Uterus (tissue), 4 donors: ENCODE measurements around the gene COA1. TPM values are rescaled to one million over a fixed set of nuclear protein-coding genes. Genes with fewer than 3 reads are reported as not detected.
"Not testable (repeated sequence)": the region's sequence is repeated elsewhere in the genome, so short reads cannot be mapped to it uniquely, and the experiment has no call there.

Experiments
- DNase-seq, 2 donors: peaks; one replicate each; pipeline ENCODE4 v3.0.0-alpha.2; 2019 to 2020
- H3K27ac ChIP-seq, 2 donors: fragments of 200-600 bp; sonication (generic); 1 replicate in 1 of 2; 2 replicates in 1 of 2; pipeline ENCODE4 v1.5.1; 2016 to 2018
- H3K27me3 ChIP-seq, 2 donors: fragments of 200-600 bp; sonication (generic); one replicate each; pipeline ENCODE4 v1.5.1; 2018 to 2019; ENCODE audit warnings: control low read depth in 1 of 2
- H3K36me3 ChIP-seq, 2 donors: fragments of 200-600 bp; sonication (generic); one replicate each; pipeline ENCODE4 v1.5.1; 2019; ENCODE audit warnings: control low read depth in 1 of 2
- H3K4me1 ChIP-seq, 2 donors: fragments of 200-600 bp; sonication (generic); one replicate each; pipeline ENCODE4 v1.5.1; 2018 to 2019; ENCODE audit warnings: control low read depth in 1 of 2
- H3K4me3 ChIP-seq, 2 donors: fragments of 200-600 bp; sonication (generic); 1 replicate in 1 of 2; 2 replicates in 1 of 2; pipeline ENCODE4 v1.5.1; 2018 to 2019; ENCODE audit warnings: mild to moderate bottlenecking in 1 of 2
- H3K9me3 ChIP-seq, 2 donors: fragments of 200-600 bp; sonication (generic); one replicate each; pipeline ENCODE4 v1.5.1; 2019; ENCODE audit warnings: control low read depth in 1 of 2
- POLR2A ChIP-seq, 2 donors: fragments of 450-650 bp; IDR thresholded peaks; one replicate each; pipeline ENCODE4 v1.6.1; 2016; ENCODE audit warnings: antibody characterized with exemption in 2 of 2, mild to moderate bottlenecking in 1 of 2, moderate library complexity in 1 of 2
- intact Hi-C: fragments of 100-400 bp; cut with DNase I; formaldehyde crosslinking; loops from one replicate; pipeline ENCODE4 v1.15.1; 2023; ENCODE audit warnings: low total_unique reads
- total RNA-seq, 4 donors: library from RNA; depleted of rRNA in 3 of 4; stranded (reverse); fragments of >200 nt in 3 of 4; gene quantifications; one replicate each; pipeline versions ENCODE4 v1.1.0 to v1.2.4, GENCODE V29; 2014 to 2023
- TF ChIP-seq, protein P1 (sequence below), 4 experiments: fragments of 200-600 bp in 2 of 4; fragments of 450-650 bp in 2 of 4; sonication (generic) in 2 of 4; IDR thresholded peaks; one replicate each; pipeline ENCODE4 v1.5.1; 2016 to 2019; ENCODE audit warnings: antibody characterized with exemption in 4 of 4, mild to moderate bottlenecking in 2 of 4, moderate library complexity in 1 of 4
- donor health status: DM: yes; HTN: yes; CAD: no.

COA1 gene
- total RNA-seq, 4 donors from 2014 or later: 30.0 to 83.6 (median 76.6) TPM

DNA sequence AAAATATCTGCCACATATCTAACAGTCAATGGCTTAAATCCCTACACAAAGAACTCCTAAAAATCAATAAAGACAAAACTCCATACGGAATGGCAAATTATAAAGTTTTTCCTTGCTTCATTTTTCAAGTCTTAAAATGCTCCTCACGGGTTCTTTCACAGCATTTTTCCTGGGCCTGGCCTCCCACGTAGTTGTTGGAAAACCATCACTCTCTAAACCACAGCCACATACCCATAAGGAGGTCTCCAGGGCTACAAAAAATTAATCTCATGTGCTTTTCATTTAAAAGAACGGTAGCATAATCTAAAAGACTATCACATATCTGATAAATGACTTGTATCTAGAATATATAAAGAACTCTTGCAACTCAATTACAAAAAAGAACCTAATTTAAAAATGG, 2.9 kb downstream of the COA1 start:
- DNase-seq: no peak
- TF ChIP-seq POLR2A (IDR thresholded peaks at IDR 0.05): no peak
- TF ChIP-seq, protein P1, sequence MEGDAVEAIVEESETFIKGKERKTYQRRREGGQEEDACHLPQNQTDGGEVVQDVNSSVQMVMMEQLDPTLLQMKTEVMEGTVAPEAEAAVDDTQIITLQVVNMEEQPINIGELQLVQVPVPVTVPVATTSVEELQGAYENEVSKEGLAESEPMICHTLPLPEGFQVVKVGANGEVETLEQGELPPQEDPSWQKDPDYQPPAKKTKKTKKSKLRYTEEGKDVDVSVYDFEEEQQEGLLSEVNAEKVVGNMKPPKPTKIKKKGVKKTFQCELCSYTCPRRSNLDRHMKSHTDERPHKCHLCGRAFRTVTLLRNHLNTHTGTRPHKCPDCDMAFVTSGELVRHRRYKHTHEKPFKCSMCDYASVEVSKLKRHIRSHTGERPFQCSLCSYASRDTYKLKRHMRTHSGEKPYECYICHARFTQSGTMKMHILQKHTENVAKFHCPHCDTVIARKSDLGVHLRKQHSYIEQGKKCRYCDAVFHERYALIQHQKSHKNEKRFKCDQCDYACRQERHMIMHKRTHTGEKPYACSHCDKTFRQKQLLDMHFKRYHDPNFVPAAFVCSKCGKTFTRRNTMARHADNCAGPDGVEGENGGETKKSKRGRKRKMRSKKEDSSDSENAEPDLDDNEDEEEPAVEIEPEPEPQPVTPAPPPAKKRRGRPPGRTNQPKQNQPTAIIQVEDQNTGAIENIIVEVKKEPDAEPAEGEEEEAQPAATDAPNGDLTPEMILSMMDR (IDR thresholded peaks at IDR 0.05): no peak
- intact Hi-C loops: no loop called here

GRCh38 chr7:43725251-43725650, 4.1 kb downstream of the COA1 start:
- peaks cover 0 to 3% of the 10 kb centered on the region in 2 donors for H3K4me1 ChIP-seq
- no peak for DNase-seq
- no peak overlapping the region for H3K4me3 ChIP-seq
- H3K27ac ChIP-seq: no peak overlapping the region
- no peak for TF ChIP-seq POLR2A (IDR thresholded peaks at IDR 0.05)
- TF ChIP-seq, protein P1 (IDR thresholded peaks at IDR 0.05): no peak
- H3K27me3 ChIP-seq: no peaks in the 10 kb centered on the region
- no peaks in the 10 kb centered on the region for H3K9me3 ChIP-seq
- intact Hi-C loops: no loop called here
- H3K36me3 ChIP-seq: no peaks in the 10 kb centered on the region

More for the DNA sequence above, 2.9 kb downstream of the COA1 start:
- Histone ChIP-seq H3K9me3 (no peaks in the 10 kb centered on the region), H3K4me3 (no peak overlapping the region), H3K27me3 (no peaks in the 10 kb centered on the region), H3K4me1 (peaks cover 0 to 3% of the 10 kb centered on the region in 2 donors), H3K27ac (no peak overlapping the region), H3K36me3 (no peaks in the 10 kb centered on the region)

DNA sequence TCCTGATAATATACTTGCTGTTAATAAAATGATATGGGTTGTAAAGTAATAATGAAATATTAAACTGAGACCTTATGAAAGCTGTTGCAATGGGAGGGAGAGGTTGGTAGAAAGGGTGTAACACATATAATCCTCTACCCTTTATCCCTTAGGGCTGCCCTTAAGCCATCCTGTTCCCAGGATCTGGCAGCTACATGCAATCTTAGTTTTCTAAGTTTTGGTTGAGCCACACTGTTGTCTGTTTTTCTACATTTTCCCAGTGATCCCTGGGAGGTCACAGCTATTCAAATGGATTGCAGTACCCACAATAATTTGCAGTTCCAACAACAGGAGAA, 6.3 kb downstream of the COA1 start:
- intact Hi-C loops: loop anchor here (5.0 kb wide), 1 partner anchor 141 kb away; the partner anchor contains the start of gene STK17A

DNA sequence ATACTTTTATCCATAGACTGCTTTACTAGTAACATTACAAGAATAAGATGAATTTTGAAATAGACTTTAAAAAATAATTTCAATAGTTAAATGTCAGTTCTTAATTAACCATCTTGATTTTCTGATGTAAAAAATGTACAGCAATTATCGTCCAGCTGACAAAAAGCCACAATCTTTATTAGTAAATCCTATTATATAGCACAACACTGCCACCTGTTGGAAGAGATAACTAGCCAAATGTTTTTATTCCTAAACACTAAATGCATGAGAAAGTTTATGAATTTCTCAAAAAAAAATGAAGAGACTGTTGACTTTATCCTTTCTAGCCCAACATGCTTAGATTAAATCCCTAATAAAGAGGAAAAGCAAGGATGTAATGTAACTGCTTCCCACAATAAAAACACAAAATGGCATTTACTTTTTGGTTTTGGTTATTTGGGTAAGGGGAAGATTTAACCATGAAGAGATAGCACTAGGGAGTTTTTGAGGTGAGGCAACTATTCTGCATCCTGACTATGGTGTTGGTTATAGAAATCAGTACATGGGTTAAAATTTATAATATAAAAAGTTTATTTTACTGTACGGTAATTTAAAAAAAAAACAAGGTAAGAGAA, 8.0 kb downstream of the COA1 start:
- H3K36me3 ChIP-seq: no peaks in the 10 kb centered on the region
- H3K4me3 ChIP-seq: no peak overlapping the region
- DNase-seq: no peak
- no peak overlapping the region for H3K27ac ChIP-seq
- no peaks in the 10 kb centered on the region for H3K9me3 ChIP-seq
- H3K4me1 ChIP-seq: no peaks in the 10 kb centered on the region
- TF ChIP-seq POLR2A (IDR thresholded peaks at IDR 0.05): no peak
- TF ChIP-seq, protein P1 (IDR thresholded peaks at IDR 0.05): peak; percentile 65 to 71 (median 68)
- intact Hi-C loops: loop anchor here (5.0 kb wide), 1 partner anchor 139 kb away; the partner anchor contains the start of gene STK17A
- no peaks in the 10 kb centered on the region for H3K27me3 ChIP-seq

More for the DNA sequence above, 6.3 kb downstream of the COA1 start:
- no peaks in the 10 kb centered on the region for H3K36me3 ChIP-seq
- H3K4me1 ChIP-seq: no peaks in the 10 kb centered on the region
- no peak for DNase-seq
- no peaks in the 10 kb centered on the region for H3K27me3 ChIP-seq
- no peak for TF ChIP-seq POLR2A (IDR thresholded peaks at IDR 0.05)
- TF ChIP-seq, protein P1 (IDR thresholded peaks at IDR 0.05): no peak
- no peak overlapping the region for H3K27ac ChIP-seq
- no peak overlapping the region for H3K4me3 ChIP-seq
- no peaks in the 10 kb centered on the region for H3K9me3 ChIP-seq

DNA sequence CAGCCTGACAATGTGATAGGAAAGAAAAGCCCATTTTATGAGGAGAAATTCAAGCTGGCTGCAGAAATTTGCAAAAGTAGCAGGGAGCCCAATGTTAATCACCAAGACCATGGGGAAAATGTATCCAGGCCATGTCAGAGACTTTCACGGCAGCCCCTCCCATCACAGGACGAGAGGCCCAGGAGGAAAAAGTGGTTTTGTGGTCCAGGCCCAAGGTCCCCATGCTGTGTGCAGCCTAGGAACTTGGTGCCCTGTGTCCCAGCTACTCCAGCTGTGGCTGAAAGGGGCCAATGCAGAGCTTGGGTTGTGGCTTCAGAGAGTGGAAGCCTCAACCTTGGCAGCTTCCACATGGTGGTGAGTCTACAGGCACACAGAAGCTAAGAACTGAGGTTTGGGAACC, 12.7 kb downstream of the COA1 start:
- no peak overlapping the region for H3K27ac ChIP-seq
- intact Hi-C loops: no loop called here
- TF ChIP-seq POLR2A (IDR thresholded peaks at IDR 0.05): no peak
- TF ChIP-seq, protein P1 (IDR thresholded peaks at IDR 0.05): no peak
- no peaks in the 10 kb centered on the region for H3K9me3 ChIP-seq
- DNase-seq: no peak
- no peaks in the 10 kb centered on the region for H3K36me3 ChIP-seq
- H3K27me3 ChIP-seq: no peaks in the 10 kb centered on the region
- H3K4me3 ChIP-seq: no peak overlapping the region
- no peaks in the 10 kb centered on the region for H3K4me1 ChIP-seq

DNA sequence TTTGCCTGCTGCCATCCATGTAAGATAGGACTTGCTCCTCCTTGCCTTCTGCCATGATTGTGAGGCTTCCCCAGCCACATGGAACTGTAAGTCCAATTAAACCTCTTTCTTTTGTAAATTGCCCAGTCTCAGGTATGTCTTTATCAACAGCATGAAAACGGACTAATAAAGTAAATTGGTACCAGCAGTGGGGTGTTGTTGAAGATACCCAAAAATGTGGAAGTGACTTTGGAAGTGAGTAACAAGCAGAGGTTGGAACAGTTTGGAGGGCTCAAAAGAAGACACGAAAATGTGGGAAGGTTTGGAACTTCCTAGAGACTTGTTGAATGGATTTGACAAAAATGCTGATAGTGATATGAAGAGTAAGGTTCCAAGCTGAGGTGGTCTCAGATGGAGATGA, 13.4 kb downstream of the COA1 start:
- H3K27ac ChIP-seq, H3K4me3 ChIP-seq, H3K9me3 ChIP-seq, H3K27me3 ChIP-seq, H3K36me3 ChIP-seq, DNase-seq, H3K4me1 ChIP-seq, intact Hi-C loops: not testable (repeated sequence)
